Activated CD8-positive, alpha-beta memory T cell treated with anti-CD3 and anti-CD28 coated beads, Interleukin-2, amount 10 ng/mL, durations not matched to agents 7 days and 5 days (primary cell): Measurements from ENCODE around the gene NTNG2. TPM values are rescaled to one million over a fixed set of nuclear protein-coding genes. Genes with fewer than 3 reads are reported as not detected.

Experiments used
- ATAC-seq: fragments of 150-1000 bp; cut with Tn5 transposase; one replicate; pipeline ENCODE4 v1.10.0; 2021; ENCODE audit warnings: moderate library complexity
- CTCF ChIA-PET: fragments of 350-600 bp; sonication (Branson Sonifier 250); formaldehyde crosslinking; loops from one replicate; lab custom pipeline; 2021; ENCODE audit warnings: antibody characterized with exemption; lab: Charles Lee
- DNase-seq: peaks from one replicate; pipeline ENCODE4 v3.0.0-alpha.2; 2020
- H3K27ac Mint-ChIP-seq: one replicate; pipeline ENCODE4 v1.8.0; 2021; ENCODE audit warnings: mild to moderate bottlenecking, mixed read lengths
- H3K27me3 Mint-ChIP-seq: one replicate; pipeline ENCODE4 v1.8.0; 2021; ENCODE audit warnings: mixed read lengths
- H3K36me3 Mint-ChIP-seq: one replicate; pipeline ENCODE4 v1.8.0; 2021; ENCODE audit warnings: mild to moderate bottlenecking, mixed read lengths
- H3K4me1 Mint-ChIP-seq: one replicate; pipeline ENCODE4 v1.8.0; 2021; ENCODE audit warnings: mixed read lengths
- H3K4me3 Mint-ChIP-seq: one replicate; pipeline ENCODE4 v1.8.0; 2021; ENCODE audit warnings: mild to moderate bottlenecking, moderate library complexity, mixed read lengths
- H3K9me3 Mint-ChIP-seq: one replicate; pipeline ENCODE4 v1.8.0; 2022; ENCODE audit warnings: low read depth, mixed read lengths
- total RNA-seq, 2 experiments: library from RNA; stranded (reverse); gene quantifications; one replicate each; pipeline ENCODE4 v1.2.3, GENCODE V29; 2021

The NTNG2 gene
- total RNA-seq, 2 experiments from 2014 or later, result 7.9 to 14.5 TPM

- peaks cover 9% of the 10 kb centered on the region for H3K4me1 Mint-ChIP-seq
- DNase-seq (no peak), ATAC-seq (no peak)
- H3K27me3 Mint-ChIP-seq, result peaks cover 13% of the 10 kb centered on the region
- no peak overlapping the region for H3K4me3 Mint-ChIP-seq
- CTCF ChIA-PET, result interaction anchor here (1.1 to 9.0 kb wide), 5 partner anchors 9 to 480 kb away, joined by 3 to 176 read pairs (median 42); no protein-coding TSS in a partner anchor
- H3K36me3 Mint-ChIP-seq, result no peaks in the 10 kb centered on the region
- H3K27ac Mint-ChIP-seq, result no peak overlapping the region
- no peaks in the 10 kb centered on the region for H3K9me3 Mint-ChIP-seq
Observed at GRCh38 chr9:132239518-132239917, 77.7 kb downstream of the NTNG2 start.

GRCh38 chr9:132239999-132240840, 78.4 kb downstream of the NTNG2 start:
- CTCF ChIA-PET, result interaction anchor here (1.1 to 9.0 kb wide), 5 partner anchors 10 to 481 kb away, joined by 3 to 176 read pairs (median 42); no protein-coding TSS in a partner anchor
- Mint-ChIP-seq H3K27ac (no peak overlapping the region), H3K36me3 (no peaks in the 10 kb centered on the region), H3K27me3 (peaks cover 16% of the 10 kb centered on the region), H3K9me3 (no peaks in the 10 kb centered on the region), H3K4me1 (peaks cover 9% of the 10 kb centered on the region), H3K4me3 (peak overlapping the region; percentile 49)
- DNase-seq (no peak), ATAC-seq (no peak)

- H3K9me3 Mint-ChIP-seq, result no peaks in the 10 kb centered on the region
Observed at GRCh38 chr9:132240841-132241482, 79.1 kb downstream of the NTNG2 start.

GRCh38 chr9:132241483-132241839, 79.6 kb downstream of the NTNG2 start:
- Mint-ChIP-seq H3K9me3 (no peaks in the 10 kb centered on the region), H3K4me1 (peaks cover 9% of the 10 kb centered on the region), H3K27ac (peak overlapping the region; percentile 94), H3K4me3 (peak overlapping the region; percentile 97), H3K27me3 (peaks cover 26% of the 10 kb centered on the region), H3K36me3 (no peaks in the 10 kb centered on the region)
- CTCF ChIA-PET, result interaction anchor here (0.5 to 9.0 kb wide), 9 partner anchors 9 to 482 kb away, joined by 3 to 176 read pairs (median 7); no protein-coding TSS in a partner anchor
- DNase-seq, result no peak
- no peak for ATAC-seq

More at GRCh38 chr9:132240841-132241482, 79.1 kb downstream of the NTNG2 start:
- Mint-ChIP-seq H3K4me1 (peaks cover 9% of the 10 kb centered on the region), H3K36me3 (no peaks in the 10 kb centered on the region), H3K4me3 (peak overlapping the region; percentile 97), H3K27ac (peak overlapping the region; percentile 94), H3K27me3 (peaks cover 22% of the 10 kb centered on the region)
- CTCF ChIA-PET, result interaction anchor here (0.5 to 9.0 kb wide), 11 partner anchors 10 to 482 kb away, joined by 3 to 176 read pairs (median 7); no protein-coding TSS in a partner anchor
- DNase-seq, result peak; percentile 100
- peak; percentile 95 for ATAC-seq

- CTCF ChIA-PET, result interaction anchor here (0.6 to 9.0 kb wide), 8 partner anchors 9 to 483 kb away, joined by 3 to 176 read pairs (median 8); no protein-coding TSS in a partner anchor
- Mint-ChIP-seq H3K9me3 (no peaks in the 10 kb centered on the region), H3K27ac (peak overlapping the region; percentile 85), H3K27me3 (peaks cover 32% of the 10 kb centered on the region), H3K4me1 (peaks cover 9% of the 10 kb centered on the region), H3K4me3 (peak overlapping the region; percentile 97), H3K36me3 (no peaks in the 10 kb centered on the region)
- DNase-seq, result peak; percentile 77
- ATAC-seq, result no peak
Observed at GRCh38 chr9:132241840-132242620, 80.2 kb downstream of the NTNG2 start.

GRCh38 chr9:132242621-132243155, 80.8 kb downstream of the NTNG2 start:
- Mint-ChIP-seq H3K9me3 (no peaks in the 10 kb centered on the region), H3K4me3 (peak overlapping the region; percentile 91), H3K27ac (peak overlapping the region; percentile 85), H3K27me3 (peaks cover 36% of the 10 kb centered on the region), H3K4me1 (peaks cover 9% of the 10 kb centered on the region), H3K36me3 (no peaks in the 10 kb centered on the region)
- CTCF ChIA-PET, result no interaction called here
- ATAC-seq, result no peak
- no peak for DNase-seq

- no peak overlapping the region for H3K27ac Mint-ChIP-seq
Observed at GRCh38 chr9:132243156-132244074, 81.6 kb downstream of the NTNG2 start.

GRCh38 chr9:132244582-132245455, 83.0 kb downstream of the NTNG2 start:
- DNase-seq (no peak), ATAC-seq (no peak)
- Mint-ChIP-seq H3K9me3 (no peaks in the 10 kb centered on the region), H3K27ac (no peak overlapping the region), H3K4me1 (peaks cover 9% of the 10 kb centered on the region), H3K36me3 (no peaks in the 10 kb centered on the region), H3K4me3 (no peak overlapping the region), H3K27me3 (peaks cover 35% of the 10 kb centered on the region)
- CTCF ChIA-PET, result interaction anchor here (0.6 to 3.1 kb wide), 4 partner anchors 14 to 489 kb away, joined by 3 to 15 read pairs (median 7); no protein-coding TSS in a partner anchor

More at GRCh38 chr9:132243156-132244074, 81.6 kb downstream of the NTNG2 start:
- Mint-ChIP-seq H3K4me1 (peaks cover 9% of the 10 kb centered on the region), H3K27me3 (peaks cover 40% of the 10 kb centered on the region), H3K9me3 (no peaks in the 10 kb centered on the region), H3K4me3 (peak overlapping the region; percentile 91), H3K36me3 (no peaks in the 10 kb centered on the region)
- no peak for DNase-seq
- CTCF ChIA-PET, result interaction anchor here (1.0 kb wide), 1 partner anchor 25 kb away, joined by 3 read pairs; no protein-coding TSS in a partner anchor
- ATAC-seq, result no peak

- peaks cover 8% of the 10 kb centered on the region for H3K4me1 Mint-ChIP-seq
- H3K4me3 Mint-ChIP-seq, result no peak overlapping the region
- H3K9me3 Mint-ChIP-seq, result no peaks in the 10 kb centered on the region
- DNase-seq (no peak), ATAC-seq (no peak)
- no peak overlapping the region for H3K27ac Mint-ChIP-seq
- peaks cover 30% of the 10 kb centered on the region for H3K27me3 Mint-ChIP-seq
- CTCF ChIA-PET, result interaction anchor here (1.5 to 3.1 kb wide), 3 partner anchors 14 to 24 kb away, joined by 4 to 15 read pairs (median 10); no protein-coding TSS in a partner anchor
- no peaks in the 10 kb centered on the region for H3K36me3 Mint-ChIP-seq
Observed at GRCh38 chr9:132245465-132245864, 83.6 kb downstream of the NTNG2 start.

GRCh38 chr9:132247942-132248341, 86.1 kb downstream of the NTNG2 start:
- no peak for ATAC-seq
- H3K4me3 Mint-ChIP-seq, result no peak overlapping the region
- H3K9me3 Mint-ChIP-seq, result no peaks in the 10 kb centered on the region
- CTCF ChIA-PET, result interaction anchor here (1.0 to 3.1 kb wide), 3 partner anchors 10 to 78 kb away, joined by 3 to 15 read pairs (median 6); no protein-coding TSS in a partner anchor
- no peak for DNase-seq
- H3K27ac Mint-ChIP-seq, result no peak overlapping the region
- H3K36me3 Mint-ChIP-seq, result no peaks in the 10 kb centered on the region
- peaks cover 32% of the 10 kb centered on the region for H3K27me3 Mint-ChIP-seq
- H3K4me1 Mint-ChIP-seq, result peaks cover 5% of the 10 kb centered on the region

- H3K27me3 Mint-ChIP-seq, result peaks cover 32% of the 10 kb centered on the region
- no peaks in the 10 kb centered on the region for H3K36me3 Mint-ChIP-seq
- H3K27ac Mint-ChIP-seq, result no peak overlapping the region
- H3K9me3 Mint-ChIP-seq, result no peaks in the 10 kb centered on the region
- ATAC-seq (no peak), DNase-seq (no peak)
- H3K4me3 Mint-ChIP-seq, result no peak overlapping the region
- peaks cover 5% of the 10 kb centered on the region for H3K4me1 Mint-ChIP-seq
- CTCF ChIA-PET, result interaction anchor here (0.8 to 5.2 kb wide), 4 partner anchors 10 to 490 kb away, joined by 3 to 42 read pairs (median 17); no protein-coding TSS in a partner anchor
Observed at GRCh38 chr9:132249123-132249522, 87.3 kb downstream of the NTNG2 start.
